ENCODE measurements around the gene TVP23C. TPM values are rescaled to one million over a fixed set of nuclear protein-coding genes. Genes with fewer than 3 reads are reported as not detected.

TVP23C gene
- total RNA-seq, 1 experiment from 2014 or later: 7.4 TPM

DNA sequence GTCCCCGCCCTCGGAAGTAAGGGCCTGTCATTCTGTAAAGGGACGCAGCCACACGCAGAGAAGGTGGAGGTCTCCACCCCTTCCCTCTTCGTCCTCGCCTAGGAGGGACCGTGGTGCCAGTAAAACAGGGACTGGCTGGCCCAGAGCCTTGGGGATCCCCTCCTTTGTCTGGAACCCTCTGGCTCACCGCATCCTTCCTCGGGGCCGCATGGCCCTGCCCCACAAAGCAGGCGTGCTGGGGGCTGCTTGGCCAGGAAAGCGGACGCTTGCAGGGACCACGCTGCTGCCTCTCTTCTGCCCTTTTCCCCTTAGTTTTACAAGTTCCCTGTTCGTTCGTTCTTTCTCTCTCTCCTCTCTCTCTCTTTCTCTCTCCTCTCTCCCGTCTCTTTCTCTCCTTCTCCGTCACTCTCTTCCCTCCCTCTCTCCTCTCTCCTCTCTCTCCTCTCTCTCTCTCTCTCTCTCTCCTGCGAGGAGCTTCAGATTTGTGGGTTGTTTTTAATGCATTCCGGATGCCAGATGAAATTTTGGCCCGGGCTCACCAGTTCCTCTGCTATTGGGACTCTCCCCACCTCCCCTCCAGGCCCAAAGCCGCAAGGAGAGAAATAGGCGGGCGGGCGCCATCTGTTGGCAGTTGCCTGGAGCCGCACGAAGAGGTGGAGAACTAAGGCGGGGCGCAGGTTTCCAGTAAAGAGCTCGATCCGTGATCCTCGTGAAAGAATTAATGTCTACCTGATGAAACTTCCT lies 60.7 kb downstream of the TVP23C start:
- H3K4me3 ChIP-seq (ENCODE audit: low read depth, low read length, poor library complexity, severe bottlenecking): no peak overlapping the region
- H3K27me3 ChIP-seq (replicated peaks; ENCODE audit: insufficient read depth, low read depth, low read length, poor library complexity): no peaks in the 10 kb centered on the region
- no peaks in the 10 kb centered on the region for H3K9me3 ChIP-seq (ENCODE audit: low read depth, low read length, poor library complexity, severe bottlenecking)
- no peaks in the 10 kb centered on the region for H3K36me3 ChIP-seq (ENCODE audit: insufficient read depth, low read length, poor library complexity, severe bottlenecking)
- intact Hi-C loops (cut with micrococcal nuclease; ENCODE audit: unreplicated experiment): loop anchor here (2.0 to 10.0 kb wide), 2 partner anchors 242 to 1908 kb away; no protein-coding TSS in a partner anchor
- H3K4me1 ChIP-seq (ENCODE audit: insufficient read depth, low read length, poor library complexity, severe bottlenecking): no peaks in the 10 kb centered on the region
- H3K27ac ChIP-seq (ENCODE audit: low read depth, low read length, poor library complexity, severe bottlenecking): no peak overlapping the region
- DNase-seq (ENCODE audit: low spot score): peak; percentile 84
- POLR2A ChIA-PET (ENCODE audit: low non-redundant PET): interaction anchor here (0.7 kb wide), 1 partner anchor 14 kb away, joined by 3 read pairs; no protein-coding TSS in a partner anchor
- BruUV-seq (replicated peaks): no TSS peak
- CTCF ChIA-PET: interaction anchor here (0.6 to 1.2 kb wide), 9 partner anchors 8 to 469 kb away, joined by 3 to 10 read pairs (median 4); no protein-coding TSS in a partner anchor
- TF ChIP-seq, protein P1, sequence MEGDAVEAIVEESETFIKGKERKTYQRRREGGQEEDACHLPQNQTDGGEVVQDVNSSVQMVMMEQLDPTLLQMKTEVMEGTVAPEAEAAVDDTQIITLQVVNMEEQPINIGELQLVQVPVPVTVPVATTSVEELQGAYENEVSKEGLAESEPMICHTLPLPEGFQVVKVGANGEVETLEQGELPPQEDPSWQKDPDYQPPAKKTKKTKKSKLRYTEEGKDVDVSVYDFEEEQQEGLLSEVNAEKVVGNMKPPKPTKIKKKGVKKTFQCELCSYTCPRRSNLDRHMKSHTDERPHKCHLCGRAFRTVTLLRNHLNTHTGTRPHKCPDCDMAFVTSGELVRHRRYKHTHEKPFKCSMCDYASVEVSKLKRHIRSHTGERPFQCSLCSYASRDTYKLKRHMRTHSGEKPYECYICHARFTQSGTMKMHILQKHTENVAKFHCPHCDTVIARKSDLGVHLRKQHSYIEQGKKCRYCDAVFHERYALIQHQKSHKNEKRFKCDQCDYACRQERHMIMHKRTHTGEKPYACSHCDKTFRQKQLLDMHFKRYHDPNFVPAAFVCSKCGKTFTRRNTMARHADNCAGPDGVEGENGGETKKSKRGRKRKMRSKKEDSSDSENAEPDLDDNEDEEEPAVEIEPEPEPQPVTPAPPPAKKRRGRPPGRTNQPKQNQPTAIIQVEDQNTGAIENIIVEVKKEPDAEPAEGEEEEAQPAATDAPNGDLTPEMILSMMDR (conservative IDR thresholded peaks at IDR 0.05; ENCODE audit: low read depth, low read length): peak; percentile 93
- TF ChIP-seq EZH2 (IDR thresholded peaks at IDR 0.05; ENCODE audit: borderline replicate concordance, low read depth, low read length, poor library complexity, severe bottlenecking): no peak

DNA sequence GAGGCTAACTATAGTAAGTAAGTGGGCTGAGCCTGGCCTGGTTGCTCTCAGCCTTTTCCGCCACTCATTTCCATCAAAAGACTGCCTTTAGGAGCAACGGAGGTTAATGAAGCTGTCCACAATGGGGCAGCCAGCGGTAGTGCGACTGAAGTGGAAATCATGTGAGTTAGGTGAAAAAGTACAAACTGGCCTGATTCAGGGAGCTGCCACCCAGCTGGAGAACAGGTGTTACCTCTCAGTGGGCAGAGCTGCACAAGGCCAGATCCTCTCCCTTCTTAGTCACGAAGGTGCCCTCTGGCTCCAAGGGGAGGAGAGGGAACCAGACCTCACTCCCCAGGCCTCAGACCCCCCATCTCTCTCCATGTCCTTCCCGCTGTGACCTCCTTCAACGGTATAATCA lies 61.5 kb downstream of the TVP23C start:
- CTCF ChIA-PET: no interaction called here

DNA sequence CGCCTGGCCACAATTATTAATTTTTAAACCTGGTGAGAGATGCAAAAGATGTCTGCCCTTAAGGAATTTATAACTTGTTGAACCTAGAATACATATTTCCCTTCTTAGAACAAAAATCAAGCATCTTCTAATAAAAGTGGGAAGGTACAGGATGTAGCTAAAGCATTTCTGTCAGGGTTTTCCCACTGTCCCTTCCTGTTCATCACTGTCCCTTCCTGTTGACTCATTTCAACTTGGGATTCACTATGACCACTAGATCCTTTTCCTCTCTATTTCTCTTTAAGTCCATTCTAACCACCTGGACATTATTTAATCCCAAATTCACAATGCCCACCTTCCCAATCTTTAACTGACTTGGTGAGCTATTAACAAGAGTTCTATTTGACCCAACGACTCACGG lies 62.0 kb downstream of the TVP23C start:
- H3K27me3 ChIP-seq (replicated peaks; ENCODE audit: insufficient read depth, low read depth, low read length, poor library complexity): no peaks in the 10 kb centered on the region
- intact Hi-C loops (cut with micrococcal nuclease; ENCODE audit: unreplicated experiment): loop anchor here (10.0 kb wide), 1 partner anchor 1906 kb away; no protein-coding TSS in a partner anchor
- POLR2A ChIA-PET (ENCODE audit: low non-redundant PET): no interaction called here

More for the DNA sequence above, 61.5 kb downstream of the TVP23C start:
- no peaks in the 10 kb centered on the region for H3K9me3 ChIP-seq (ENCODE audit: low read depth, low read length, poor library complexity, severe bottlenecking)
- no TSS peak for BruUV-seq (replicated peaks)
- H3K27ac ChIP-seq (ENCODE audit: low read depth, low read length, poor library complexity, severe bottlenecking): no peak overlapping the region
- H3K36me3 ChIP-seq (ENCODE audit: insufficient read depth, low read length, poor library complexity, severe bottlenecking): no peaks in the 10 kb centered on the region
- no peak for TF ChIP-seq EZH2 (IDR thresholded peaks at IDR 0.05; ENCODE audit: borderline replicate concordance, low read depth, low read length, poor library complexity, severe bottlenecking)
- TF ChIP-seq, protein P1 (conservative IDR thresholded peaks at IDR 0.05; ENCODE audit: low read depth, low read length): no peak
- no peak overlapping the region for H3K4me3 ChIP-seq (ENCODE audit: low read depth, low read length, poor library complexity, severe bottlenecking)
- no peaks in the 10 kb centered on the region for H3K27me3 ChIP-seq (replicated peaks; ENCODE audit: insufficient read depth, low read depth, low read length, poor library complexity)
- DNase-seq (ENCODE audit: low spot score): no peak
- H3K4me1 ChIP-seq (ENCODE audit: insufficient read depth, low read length, poor library complexity, severe bottlenecking): no peaks in the 10 kb centered on the region
- POLR2A ChIA-PET (ENCODE audit: low non-redundant PET): no interaction called here
- intact Hi-C loops (cut with micrococcal nuclease; ENCODE audit: unreplicated experiment): loop anchor here (2.0 to 10.0 kb wide), 2 partner anchors 241 to 1907 kb away; no protein-coding TSS in a partner anchor

More for the DNA sequence above, 62.0 kb downstream of the TVP23C start:
- H3K9me3 ChIP-seq (ENCODE audit: low read depth, low read length, poor library complexity, severe bottlenecking): no peaks in the 10 kb centered on the region
- DNase-seq (ENCODE audit: low spot score): no peak
- no peak overlapping the region for H3K4me3 ChIP-seq (ENCODE audit: low read depth, low read length, poor library complexity, severe bottlenecking)
- no TSS peak for BruUV-seq (replicated peaks)
- no peak overlapping the region for H3K27ac ChIP-seq (ENCODE audit: low read depth, low read length, poor library complexity, severe bottlenecking)
- CTCF ChIA-PET: no interaction called here
- H3K36me3 ChIP-seq (ENCODE audit: insufficient read depth, low read length, poor library complexity, severe bottlenecking): no peaks in the 10 kb centered on the region
- no peaks in the 10 kb centered on the region for H3K4me1 ChIP-seq (ENCODE audit: insufficient read depth, low read length, poor library complexity, severe bottlenecking)
- no peak for TF ChIP-seq EZH2 (IDR thresholded peaks at IDR 0.05; ENCODE audit: borderline replicate concordance, low read depth, low read length, poor library complexity, severe bottlenecking)
- TF ChIP-seq, protein P1 (conservative IDR thresholded peaks at IDR 0.05; ENCODE audit: low read depth, low read length): no peak
